H1 (cell line): ENCODE measurements around the gene BICD1. TPM values are rescaled to one million over a fixed set of nuclear protein-coding genes. Genes with fewer than 3 reads are reported as not detected.

Experiments
- CTCF ChIA-PET: fragments of 300-600 bp; sonication (Branson Sonifier 250); formaldehyde crosslinking; loops from one replicate; lab custom pipeline; 2021; ENCODE audit not compliant: partially characterized antibody; lab: Charles Lee
- POLR2A ChIA-PET: fragments of 300-600 bp; sonication (Branson Sonifier 250); formaldehyde crosslinking; loops from one replicate; lab custom pipeline; 2021; ENCODE audit warnings: inconsistent platforms; ENCODE audit not compliant: partially characterized antibody; lab: Charles Lee
- DNase-seq, 2 experiments: peaks; one replicate each; pipeline versions ENCODE4 v3.0.0 to v3.0.0-alpha.2; 2010 to 2022; ENCODE audit warnings: low spot score in 2 of 2, low read depth in 1 of 2, mixed read lengths in 1 of 2
- FAIRE-seq: peaks from 2 replicates; lab custom pipeline; 2011; peaks lifted over from hg19 to GRCh38; lab: Jason Lieb, UNC
- H2AFZ ChIP-seq: 2 replicates; pipeline ENCODE4 v1.8.1; 2012; ENCODE audit warnings: low read length, inconsistent platforms
- H2AK5ac ChIP-seq: 2 replicates; pipeline ENCODE4 v1.6.1; 2013; ENCODE audit warnings: low read depth, low read length
- H2BK120ac ChIP-seq: replicated peaks from 2 replicates; pipeline ENCODE3; 2013; ENCODE audit warnings: low read depth, low read length, inconsistent platforms
- H2BK12ac ChIP-seq: 2 replicates; pipeline ENCODE4 v1.6.1; 2013; ENCODE audit warnings: low read depth, low read length
- H2BK15ac ChIP-seq: 2 replicates; pipeline ENCODE4 v1.6.1; 2013; ENCODE audit warnings: low read length
- H2BK20ac ChIP-seq: 2 replicates; pipeline ENCODE4 v1.6.1; 2013; ENCODE audit warnings: low read length
- H2BK5ac ChIP-seq: 2 replicates; pipeline ENCODE4 v1.6.1; 2013; ENCODE audit warnings: low read depth, low read length
- H3K14ac ChIP-seq: 2 replicates; pipeline ENCODE4 v1.6.1; 2013; ENCODE audit warnings: inconsistent platforms; ENCODE audit not compliant: insufficient read length
- H3K18ac ChIP-seq: 2 replicates; pipeline ENCODE4 v1.6.1; 2013; ENCODE audit warnings: low read length; ENCODE audit errors: extremely low read depth
- H3K23ac ChIP-seq: 2 replicates; pipeline ENCODE4 v1.6.1; 2013; ENCODE audit warnings: inconsistent platforms; ENCODE audit not compliant: insufficient read length
- H3K23me2 ChIP-seq: 2 replicates; pipeline ENCODE4 v1.6.1; 2013; ENCODE audit warnings: low read depth, low read length
- H3K27ac ChIP-seq: 2 replicates; pipeline ENCODE4 v1.6.1; 2011; ENCODE audit warnings: low read depth, low read length, inconsistent platforms
- H3K27me3 ChIP-seq, 4 experiments: replicated peaks in 1 of 4; 1 replicate in 1 of 4; 2 replicates in 3 of 4; pipeline versions ENCODE4 v1.6.1 to v1.8.1; 2011 to 2013; ENCODE audit warnings: low read length in 3 of 4, mild to moderate bottlenecking in 3 of 4, inconsistent platforms in 2 of 4, mixed read lengths in 2 of 4, moderate library complexity in 1 of 4; ENCODE audit not compliant: control insufficient read depth in 3 of 4, insufficient read depth in 3 of 4; ENCODE audit errors: extremely low read depth in 1 of 4
- H3K36me3 ChIP-seq, 4 experiments: 2 replicates each; pipeline versions ENCODE4 v1.6.1 to v1.8.1; 2011 to 2013; ENCODE audit warnings: mild to moderate bottlenecking in 4 of 4, low read length in 3 of 4, moderate library complexity in 2 of 4, control low read depth in 1 of 4, inconsistent platforms in 1 of 4; ENCODE audit not compliant: insufficient read depth in 4 of 4, control insufficient read depth in 2 of 4
- H3K4ac ChIP-seq: replicated peaks from 2 replicates; pipeline ENCODE3; 2013; ENCODE audit warnings: low read length, low read depth, mixed read lengths, inconsistent platforms; ENCODE audit not compliant: insufficient read length
- H3K4me1 ChIP-seq, 4 experiments: replicated peaks in 1 of 4; 1 replicate in 1 of 4; 2 replicates in 3 of 4; pipeline versions ENCODE4 v1.6.1 to v1.8.1; 2011 to 2013; ENCODE audit warnings: low read length in 3 of 4, inconsistent platforms in 2 of 4, mixed read lengths in 1 of 4; ENCODE audit not compliant: insufficient read depth in 4 of 4, control insufficient read depth in 3 of 4
- H3K4me2 ChIP-seq, 2 experiments: 2 replicates each; pipeline versions ENCODE4 v1.6.1 to v1.8.1; 2011 to 2013; ENCODE audit warnings: low read depth in 2 of 2, low read length in 2 of 2, control low read depth in 1 of 2, inconsistent platforms in 1 of 2, mild to moderate bottlenecking in 1 of 2; ENCODE audit not compliant: insufficient read depth in 1 of 2
- H3K4me3 ChIP-seq, 4 experiments: fragments of 200-600, 300-600 bp in 1 of 4; sonication (generic), shearing (Covaris generic), sonication (Bioruptor Twin) in 1 of 4; 2 replicates each; pipeline versions ENCODE4 v1.5.1 to v1.8.1; 2011 to 2016; ENCODE audit warnings: low read length in 4 of 4, low read depth in 3 of 4, control low read depth in 2 of 4, inconsistent platforms in 2 of 4, mild to moderate bottlenecking in 2 of 4, mixed read lengths in 1 of 4, moderate library complexity in 1 of 4; ENCODE audit not compliant: insufficient read depth in 2 of 4; ENCODE audit errors: extremely low read depth in 1 of 4
- H3K56ac ChIP-seq: replicated peaks from 2 replicates; pipeline ENCODE3; 2013; ENCODE audit warnings: low read depth, mild to moderate bottlenecking, mixed read lengths, low read length, inconsistent platforms; ENCODE audit not compliant: insufficient read length
- H3K79me1 ChIP-seq: 2 replicates; pipeline ENCODE4 v1.6.1; 2013; ENCODE audit warnings: low read depth, low read length, control low read depth
- H3K79me2 ChIP-seq, 2 experiments: 2 replicates each; pipeline versions ENCODE4 v1.6.1 to v1.8.1; 2012 to 2013; ENCODE audit warnings: low read length in 2 of 2, mild to moderate bottlenecking in 2 of 2, inconsistent platforms in 1 of 2; ENCODE audit not compliant: insufficient read depth in 2 of 2, control insufficient read depth in 1 of 2
- H3K9ac ChIP-seq, 4 experiments: replicated peaks in 1 of 4; 1 replicate in 1 of 4; 2 replicates in 3 of 4; pipeline versions ENCODE4 v1.6.1 to v1.8.1; 2011 to 2013; ENCODE audit warnings: low read depth in 3 of 4, low read length in 3 of 4, control low read depth in 2 of 4, mild to moderate bottlenecking in 2 of 4, moderate library complexity in 2 of 4, inconsistent platforms in 1 of 4; ENCODE audit errors: extremely low read depth in 1 of 4
- H3K9me3 ChIP-seq, 2 experiments: 2 replicates each; pipeline versions ENCODE4 v1.6.1 to v1.8.1; 2012 to 2013; ENCODE audit warnings: mild to moderate bottlenecking in 2 of 2, moderate library complexity in 2 of 2, control low read depth in 1 of 2, inconsistent platforms in 1 of 2, low read depth in 1 of 2, low read length in 1 of 2, mixed read lengths in 1 of 2; ENCODE audit not compliant: insufficient read depth in 2 of 2
- H4K20me1 ChIP-seq, 2 experiments: replicated peaks in 1 of 2; 2 replicates each; pipeline versions ENCODE3 to v1.8.1; 2011 to 2013; ENCODE audit warnings: inconsistent platforms in 2 of 2, low read length in 2 of 2, mild to moderate bottlenecking in 1 of 2; ENCODE audit not compliant: insufficient read depth in 2 of 2, control insufficient read depth in 1 of 2
- H4K5ac ChIP-seq: 2 replicates; pipeline ENCODE4 v1.6.1; 2013; ENCODE audit warnings: low read length, low read depth, mixed read lengths, inconsistent platforms; ENCODE audit not compliant: insufficient read length
- H4K8ac ChIP-seq: 2 replicates; pipeline ENCODE4 v1.8.0; 2013; ENCODE audit warnings: mild to moderate bottlenecking, moderate library complexity, low read length, inconsistent platforms; ENCODE audit not compliant: insufficient read depth; ENCODE audit errors: extremely low read depth
- H4K91ac ChIP-seq: replicated peaks from 2 replicates; pipeline ENCODE3; 2013; ENCODE audit warnings: low read length, mixed read lengths, inconsistent platforms; ENCODE audit not compliant: insufficient read length
- E2F6 ChIP-seq: IDR thresholded peaks from 2 replicates; pipeline ENCODE4 v1.6.1; 2012; ENCODE audit warnings: inconsistent platforms
- MAX ChIP-seq: IDR thresholded peaks from 2 replicates; pipeline ENCODE4 v1.6.1; 2012; ENCODE audit warnings: inconsistent platforms
- RNF2 ChIP-seq: fragments of 200-900, 300-1000 bp; sonication (generic); IDR thresholded peaks from 2 replicates; pipeline ENCODE4 v1.7.1; 2016; ENCODE audit warnings: borderline replicate concordance, low read depth, mild to moderate bottlenecking, antibody characterized with exemption, low read length; ENCODE audit not compliant: poor library complexity, severe bottlenecking; ENCODE audit errors: missing control alignments
- SIN3A ChIP-seq, 2 experiments: IDR thresholded peaks in 1 of 2; conservative IDR thresholded peaks in 1 of 2; 2 replicates each; pipeline ENCODE4 v1.6.1; 2011 to 2012; ENCODE audit warnings: low read length in 2 of 2, improper control_type of control experiment in 1 of 2, low read depth in 1 of 2, mild to moderate bottlenecking in 1 of 2
- TAF7 ChIP-seq: optimal IDR thresholded peaks from 2 replicates; pipeline ENCODE3; 2011; ENCODE audit warnings: low read depth, mild to moderate bottlenecking, inconsistent platforms, low read length, moderate library complexity, borderline replicate concordance
- TBP ChIP-seq: IDR thresholded peaks from 2 replicates; pipeline ENCODE4 v1.6.1; 2011; ENCODE audit warnings: low read depth, low read length, improper control_type of control experiment
- WGBS, 2 experiments: shearing (Covaris generic) in 1 of 2; methylation state at CpG; one replicate each; pipeline versions ENCODE4 v1.1.6 to v1.1.7; 2013 to 2015; ENCODE audit warnings: low lambda C conversion rate in 2 of 2, mixed read lengths in 2 of 2, inconsistent platforms in 1 of 2, low coverage in 1 of 2, missing lambda C conversion rate in 1 of 2; ENCODE audit not compliant: insufficient replicate concordance in 2 of 2, insufficient coverage in 1 of 2, insufficient read length in 1 of 2; ENCODE audit errors: extremely low coverage in 1 of 2, missing lambda C conversion rate in 1 of 2; 5-methylcytosine and 5-hydroxymethylcytosine counted together
- polyA plus RNA-seq, 7 experiments: library from polyadenylated mRNA; depleted of rRNA in 3 of 7; stranded (reverse) in 5 of 7; unstranded in 2 of 7; fragments of >200 nt in 5 of 7; fragments of 200-250 nt in 2 of 7; gene quantifications; 1 replicate in 5 of 7; 2 replicates in 1 of 7; 4 replicates in 1 of 7; pipeline versions ENCODE4 v1.2.1 to v1.2.3, GENCODE V29; 2011 to 2013; ENCODE audit warnings: missing spikeins in 2 of 7, mixed read lengths in 2 of 7
- total RNA-seq: library from RNA; stranded (reverse); fragmentation: NEBNext Ultra II Directional; extraction: Animal tissue kit (Norgen Biotek cat#: 25700); gene quantifications from 2 replicates; pipeline ENCODE4 v1.2.1, GENCODE V29; 2021

BICD1 gene
- total and polyA plus RNA-seq, 2 of the 8 experiments (the other 6 are each of a cell fraction or from before 2014, with no cell fraction given): 34.1 to 58.4 TPM

GRCh38 chr12:32293808-32294419, 187.3 kb downstream of the BICD1 start:
- H3K79me1 ChIP-seq: peaks cover 2% of the 10 kb centered on the region; the same call in 1 of the 2 replicates
- H4K20me1 ChIP-seq: no peaks in the 10 kb centered on the region
- H2AK5ac ChIP-seq: no peak overlapping the region
- TF ChIP-seq MAX (no peak), SIN3A (conservative IDR thresholded peaks at IDR 0.05 in 1 of 2, IDR thresholded peaks at IDR 0.05 in 1 of 2; ENCODE audit: low read depth in 1 of 2, low read length in 2 of 2) (no peak), E2F6 (no peak), TBP (no peak), RNF2 (no peak), TAF7 (no peak)
- no peak overlapping the region for H2BK5ac ChIP-seq
- H3K9ac ChIP-seq: no peak overlapping the region
- H3K18ac ChIP-seq: no peak overlapping the region
- FAIRE-seq: no peak
- peaks cover 0 to 5% (median 0%) of the 10 kb centered on the region in 4 experiments; a peak in 1 of 7 replicates for H3K4me1 ChIP-seq
- H2BK12ac ChIP-seq: no peak overlapping the region
- H2AFZ ChIP-seq: no peak overlapping the region
- H3K14ac ChIP-seq: no peak overlapping the region
- H3K27me3 ChIP-seq: no peaks in the 10 kb centered on the region
- H3K4me3 ChIP-seq: no peak overlapping the region
- H3K4ac ChIP-seq: no peak overlapping the region
- no peak overlapping the region for H2BK15ac ChIP-seq
- H3K79me2 ChIP-seq: peaks cover 0 to 7% of the 10 kb centered on the region in 2 experiments; a peak in 2 of 4 replicates
- no peak overlapping the region for H4K8ac ChIP-seq
- no peaks in the 10 kb centered on the region for H3K9me3 ChIP-seq
- no peak overlapping the region for H4K91ac ChIP-seq
- H2BK20ac ChIP-seq: no peak overlapping the region
- H3K36me3 ChIP-seq: peaks cover 0 to 8% (median 1%) of the 10 kb centered on the region in 4 experiments; a peak in 2 of 8 replicates
- no peak overlapping the region for H3K56ac ChIP-seq
- WGBS, 2 experiments: 96% methylated on average over 6 of the region's 6 CpGs; no CpG with 5 or more reads in 1 of the 2 experiments
- H2BK120ac ChIP-seq: no peak overlapping the region
- H3K23me2 ChIP-seq: no peaks in the 10 kb centered on the region
- POLR2A ChIA-PET: interaction anchor here (0.6 kb wide), 1 partner anchor 217 kb away, joined by 3 read pairs; no protein-coding TSS in a partner anchor
- CTCF ChIA-PET: interaction anchor here (0.7 to 1.6 kb wide), 9 partner anchors 12 to 882 kb away, joined by 3 to 5 read pairs (median 4); no protein-coding TSS in a partner anchor
- DNase-seq: no peak
- no peak overlapping the region for H3K4me2 ChIP-seq
- H3K27ac ChIP-seq: no peak overlapping the region
- H3K23ac ChIP-seq: no peak overlapping the region
- no peak overlapping the region for H4K5ac ChIP-seq
